Naive thymus-derived CD8-positive, alpha-beta T cell (primary cell): ENCODE results near the gene EPYC. TPM values are rescaled to one million over a fixed set of nuclear protein-coding genes. Genes with fewer than 3 reads are reported as not detected.

ENCODE experiments used
- ATAC-seq, 2 donors: fragments of 150-1000 bp; cut with Tn5 transposase in 1 of 2; sonication (Bioruptor Pico), chemical (Tn5 transposase) in 1 of 2; 1 replicate in 1 of 2; 2 replicates in 1 of 2; pipeline ENCODE4 v1.10.0; 2021; ENCODE audit warnings: mild to moderate bottlenecking in 2 of 2, moderate library complexity in 2 of 2
- POLR2A ChIA-PET: fragments of 350-600 bp; sonication (Branson Sonifier 250); formaldehyde crosslinking; loops from one replicate; lab custom pipeline; 2021; ENCODE audit warnings: antibody characterized with exemption; lab: Charles Lee
- DNase-seq, 10 donors: peaks; one replicate each; pipeline versions ENCODE4 v3.0.0 to v3.0.0-alpha.2; 2020 to 2022
- H3K27ac Mint-ChIP-seq, 10 donors: one replicate each; pipeline ENCODE4 v1.8.0; 2020 to 2022; ENCODE audit warnings: mild to moderate bottlenecking in 10 of 10, mixed read lengths in 10 of 10, moderate library complexity in 4 of 10, inconsistent platforms in 1 of 10
- H3K27me3 Mint-ChIP-seq, 5 donors: one replicate each; pipeline ENCODE4 v1.8.0; 2021 to 2022; ENCODE audit warnings: mixed read lengths in 5 of 5
- H3K36me3 Mint-ChIP-seq, 3 donors: one replicate each; pipeline ENCODE4 v1.8.0; 2020 to 2022; ENCODE audit warnings: mixed read lengths in 3 of 3, mild to moderate bottlenecking in 2 of 3, inconsistent platforms in 1 of 3
- H3K4me1 Mint-ChIP-seq, 4 donors: one replicate each; pipeline ENCODE4 v1.8.0; 2021 to 2022; ENCODE audit warnings: mixed read lengths in 4 of 4
- H3K4me3 Mint-ChIP-seq, 10 donors: one replicate each; pipeline ENCODE4 v1.8.0; 2020 to 2022; ENCODE audit warnings: mild to moderate bottlenecking in 10 of 10, mixed read lengths in 10 of 10, moderate library complexity in 6 of 10, inconsistent platforms in 1 of 10
- H3K9me3 Mint-ChIP-seq, 9 donors: one replicate each; pipeline ENCODE4 v1.8.0; 2020 to 2022; ENCODE audit warnings: mixed read lengths in 9 of 9, mild to moderate bottlenecking in 3 of 9, inconsistent platforms in 1 of 9, moderate library complexity in 1 of 9
- polyA plus RNA-seq, 3 donors: library from polyadenylated mRNA; unstranded; fragments of 300-500 nt; fragmentation: Illumina TruSeq; gene quantifications; one replicate each; pipeline ENCODE4 v1.2.3, GENCODE V29; 2021
- total RNA-seq, 8 experiments: library from RNA in 2 of 8; stranded (reverse) in 2 of 8; gene quantifications; one replicate each; pipeline ENCODE4 v1.2.3 and lab custom pipeline; 2021 to 2026

Gene EPYC, protein sequence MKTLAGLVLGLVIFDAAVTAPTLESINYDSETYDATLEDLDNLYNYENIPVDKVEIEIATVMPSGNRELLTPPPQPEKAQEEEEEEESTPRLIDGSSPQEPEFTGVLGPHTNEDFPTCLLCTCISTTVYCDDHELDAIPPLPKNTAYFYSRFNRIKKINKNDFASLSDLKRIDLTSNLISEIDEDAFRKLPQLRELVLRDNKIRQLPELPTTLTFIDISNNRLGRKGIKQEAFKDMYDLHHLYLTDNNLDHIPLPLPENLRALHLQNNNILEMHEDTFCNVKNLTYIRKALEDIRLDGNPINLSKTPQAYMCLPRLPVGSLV
- total RNA-seq (not detected), polyA plus RNA-seq (not detected), total RNA-seq (lab: John Stamatoyannopoulos, UW) (0 reads per million in 6 experiments)

DNA sequence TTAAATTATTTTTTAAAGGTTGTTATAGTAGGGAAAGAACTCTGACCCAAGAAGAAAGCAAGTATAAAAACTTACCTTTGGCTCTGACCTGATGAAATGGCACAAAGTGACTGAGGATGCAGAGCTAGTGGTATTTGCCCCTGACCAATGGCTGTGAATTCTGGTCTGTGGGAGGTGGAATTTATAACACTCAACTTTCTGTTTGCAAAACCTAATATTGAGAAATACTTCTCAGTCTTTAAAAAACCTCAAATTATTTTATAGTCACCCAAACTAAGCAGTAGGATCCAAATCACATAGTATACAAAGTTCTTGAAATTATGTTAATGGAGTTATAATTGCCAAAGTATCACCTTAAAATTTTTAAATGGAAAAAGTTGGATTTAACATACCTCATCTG lies at the start of gene EPYC:
TSS of gene EPYC (minus strand) at position 101 of the 400 bp plus-strand sequence. CDS start 2,407 bp downstream, outside the sequence.
- no peak within 1 kb of the TSS for H3K27ac Mint-ChIP-seq
- H3K36me3 Mint-ChIP-seq: no peaks in the 10 kb centered on the region
- DNase-seq (no peak), ATAC-seq (no peak)
- H3K27me3 Mint-ChIP-seq: peaks cover 0 to 4% (median 0%) of the 10 kb centered on the region in 5 donors
- H3K4me1 Mint-ChIP-seq: no peaks in the 10 kb centered on the region
- no peak within 1 kb of the TSS for H3K4me3 Mint-ChIP-seq
- POLR2A ChIA-PET: no interaction called here
- no peaks in the 10 kb centered on the region for H3K9me3 Mint-ChIP-seq

DNA sequence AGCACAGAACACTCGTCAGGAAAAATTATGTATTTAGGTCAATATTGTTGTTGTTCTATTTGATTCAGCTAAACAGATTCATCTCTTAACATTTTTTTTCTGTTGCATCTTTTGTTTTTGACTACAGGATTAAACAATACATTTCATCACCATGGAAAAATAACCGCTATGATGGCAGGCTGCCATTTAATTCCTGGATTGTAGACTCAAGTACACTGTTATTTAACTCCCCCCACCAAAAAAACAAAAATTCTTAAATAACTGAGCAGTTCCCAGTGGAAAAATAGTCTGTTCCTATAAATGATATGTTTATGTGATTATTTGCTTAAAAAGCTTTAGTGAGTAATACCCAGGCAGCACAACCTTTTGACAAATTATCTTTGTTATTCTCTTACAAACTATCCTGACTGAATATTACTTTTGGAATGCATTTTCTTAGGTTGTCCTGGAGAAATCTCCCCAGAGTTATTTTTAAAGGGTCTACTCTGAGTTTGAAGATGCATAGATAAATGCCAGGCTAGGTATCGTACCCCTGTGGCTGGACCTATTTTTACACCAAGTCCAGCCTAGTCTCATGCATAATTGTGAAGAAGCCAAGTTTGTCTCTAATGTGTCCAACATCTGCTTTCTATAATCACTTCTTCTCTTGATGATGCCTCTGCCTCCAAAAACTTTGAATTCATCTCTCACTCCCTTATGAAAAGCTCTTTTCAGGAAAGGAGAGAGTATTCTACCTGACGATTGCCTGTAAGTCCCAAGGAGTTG lies 49.4 kb upstream of the EPYC start:
- no peaks in the 10 kb centered on the region for H3K9me3 Mint-ChIP-seq
- H3K36me3 Mint-ChIP-seq: no peaks in the 10 kb centered on the region
- POLR2A ChIA-PET: no interaction called here
- ATAC-seq (no peak), DNase-seq (no peak)
- peaks cover 0 to 4% (median 0%) of the 10 kb centered on the region in 5 donors for H3K27me3 Mint-ChIP-seq
- H3K27ac Mint-ChIP-seq: no peak overlapping the region
- no peaks in the 10 kb centered on the region for H3K4me1 Mint-ChIP-seq
- H3K4me3 Mint-ChIP-seq: no peak overlapping the region

DNA sequence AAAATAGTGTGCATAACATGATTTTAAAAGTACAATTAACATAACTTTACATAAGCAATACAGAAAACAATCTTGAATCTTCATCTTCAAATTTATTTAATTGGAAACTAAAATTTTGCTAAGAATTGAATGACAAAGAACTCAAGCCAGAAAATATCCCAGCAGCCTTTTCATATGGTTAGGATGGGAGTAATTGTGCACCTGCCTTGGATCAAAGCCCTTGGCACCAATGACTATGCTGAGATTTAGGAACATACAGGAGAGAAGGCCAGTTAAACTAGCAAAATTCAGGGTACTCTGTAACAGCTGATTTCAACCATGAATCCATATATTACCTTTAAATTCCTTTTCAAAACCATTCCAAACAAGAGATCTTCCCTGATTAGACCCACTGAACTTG lies 47.3 kb upstream of the EPYC start:
- Mint-ChIP-seq H3K27ac (no peak overlapping the region), H3K4me3 (no peak overlapping the region), H3K27me3 (peaks cover 0 to 7% (median 0%) of the 10 kb centered on the region in 5 donors), H3K36me3 (no peaks in the 10 kb centered on the region), H3K9me3 (no peaks in the 10 kb centered on the region), H3K4me1 (no peaks in the 10 kb centered on the region)
- DNase-seq (no peak), ATAC-seq (no peak)
- POLR2A ChIA-PET: no interaction called here

DNA sequence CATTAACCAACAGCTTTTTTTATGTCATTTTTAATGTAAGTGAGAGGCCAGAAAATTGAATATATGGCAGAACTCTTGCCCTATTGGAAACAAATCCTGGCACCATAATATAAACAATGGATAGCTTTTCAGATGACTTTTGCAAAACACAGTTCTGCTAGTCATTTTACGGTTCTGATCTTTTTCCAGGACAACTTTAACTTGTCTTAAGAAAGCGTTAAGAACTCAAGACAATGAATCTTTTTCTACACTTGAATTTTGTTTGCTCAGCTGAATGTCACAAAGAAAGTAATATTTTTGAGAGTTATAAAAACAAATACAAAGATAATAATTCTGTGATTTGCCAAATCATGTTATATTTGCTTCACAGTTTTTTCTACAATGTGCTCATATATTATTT lies 39.8 kb upstream of the EPYC start:
- ATAC-seq (no peak), DNase-seq (no peak)
- POLR2A ChIA-PET: no interaction called here
- Mint-ChIP-seq H3K27me3 (peaks cover 0 to 11% (median 0%) of the 10 kb centered on the region in 5 donors), H3K36me3 (no peaks in the 10 kb centered on the region), H3K27ac (no peak overlapping the region), H3K4me3 (no peak overlapping the region), H3K4me1 (no peaks in the 10 kb centered on the region), H3K9me3 (no peaks in the 10 kb centered on the region)

DNA sequence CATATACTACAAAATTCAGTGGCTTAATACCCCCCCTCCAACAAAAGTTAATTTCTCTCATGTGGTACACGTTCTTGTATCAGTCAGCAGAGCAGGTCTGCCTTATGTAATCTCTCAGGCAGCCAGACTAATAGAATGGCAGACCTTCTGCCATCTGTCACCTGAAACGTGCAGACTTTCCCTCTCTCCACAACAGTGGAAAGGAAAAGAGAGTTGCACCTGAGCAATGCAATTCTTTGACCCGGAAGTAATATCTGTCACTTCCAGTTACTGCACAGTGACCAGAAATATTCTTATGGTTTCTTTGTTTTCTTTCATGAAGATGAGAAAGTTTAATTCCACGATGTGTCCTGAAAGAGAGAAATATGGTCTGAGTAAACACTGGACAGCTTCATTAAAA lies 38.6 kb upstream of the EPYC start:
- DNase-seq (no peak), ATAC-seq (no peak)
- H3K27ac Mint-ChIP-seq: no peak overlapping the region
- peaks cover 0 to 8% (median 0%) of the 10 kb centered on the region in 5 donors for H3K27me3 Mint-ChIP-seq
- H3K9me3 Mint-ChIP-seq: no peaks in the 10 kb centered on the region
- H3K4me3 Mint-ChIP-seq: no peak overlapping the region
- H3K36me3 Mint-ChIP-seq: no peaks in the 10 kb centered on the region
- no peaks in the 10 kb centered on the region for H3K4me1 Mint-ChIP-seq
- POLR2A ChIA-PET: no interaction called here

DNA sequence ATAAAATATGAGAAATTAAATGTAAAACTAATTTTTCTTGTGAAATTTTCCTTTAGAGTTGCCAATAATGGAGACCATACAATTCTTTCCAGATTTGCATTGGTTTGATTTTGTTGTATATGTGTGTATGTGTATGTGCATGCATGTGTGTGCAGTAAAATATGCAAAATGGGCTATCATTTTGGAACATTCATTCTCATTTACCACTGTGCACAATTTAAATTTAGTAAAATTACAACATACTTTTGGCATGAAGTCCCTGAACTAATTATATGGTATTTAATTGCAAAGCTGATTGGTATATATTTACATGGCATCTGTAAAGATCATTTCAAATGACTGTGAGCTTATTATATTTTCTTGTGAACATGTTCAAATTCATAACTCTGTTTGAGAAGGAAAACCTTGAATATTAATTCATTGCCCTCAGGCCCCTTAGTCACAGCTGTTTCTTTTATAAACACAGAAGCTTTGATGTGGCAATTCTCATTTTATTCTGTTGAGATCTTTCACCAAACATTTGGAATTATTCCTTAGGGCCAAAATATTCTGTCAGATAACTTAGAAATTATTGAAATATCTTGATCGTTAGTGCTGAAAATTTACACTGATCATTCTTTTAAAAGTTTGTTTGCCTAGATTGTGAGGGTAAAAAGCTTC lies 35.5 kb upstream of the EPYC start:
- DNase-seq (no peak), ATAC-seq (no peak)
- peaks cover 0 to 3% (median 0%) of the 10 kb centered on the region in 5 donors for H3K27me3 Mint-ChIP-seq
- no peak overlapping the region for H3K27ac Mint-ChIP-seq
- no peak overlapping the region for H3K4me3 Mint-ChIP-seq
- no peaks in the 10 kb centered on the region for H3K36me3 Mint-ChIP-seq
- no peaks in the 10 kb centered on the region for H3K9me3 Mint-ChIP-seq
- no peaks in the 10 kb centered on the region for H3K4me1 Mint-ChIP-seq
- POLR2A ChIA-PET: no interaction called here

DNA sequence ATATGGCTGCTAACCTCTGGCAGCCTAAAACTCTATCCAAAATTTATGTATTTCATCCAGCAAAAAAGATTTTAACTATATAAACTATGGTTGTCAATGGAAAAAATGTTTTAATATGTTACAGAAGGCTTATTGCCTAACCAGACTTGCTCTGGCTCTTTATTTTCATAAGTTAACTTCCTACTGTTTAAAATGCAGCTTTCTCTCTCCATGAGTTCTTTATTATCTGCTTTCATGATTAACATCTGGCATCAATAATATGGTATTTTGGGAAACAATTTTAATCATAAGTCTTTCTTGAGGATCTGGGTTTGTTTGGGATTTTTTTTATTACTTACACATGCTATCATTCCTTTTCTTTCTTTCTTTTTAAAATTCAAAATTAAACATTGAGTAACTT lies 32.5 kb upstream of the EPYC start:
- no peak overlapping the region for H3K27ac Mint-ChIP-seq
- peaks cover 0 to 3% (median 0%) of the 10 kb centered on the region in 5 donors for H3K27me3 Mint-ChIP-seq
- no peaks in the 10 kb centered on the region for H3K9me3 Mint-ChIP-seq
- DNase-seq (no peak), ATAC-seq (no peak)
- POLR2A ChIA-PET: no interaction called here
- H3K4me1 Mint-ChIP-seq: no peaks in the 10 kb centered on the region
- H3K4me3 Mint-ChIP-seq: no peak overlapping the region
- H3K36me3 Mint-ChIP-seq: no peaks in the 10 kb centered on the region

DNA sequence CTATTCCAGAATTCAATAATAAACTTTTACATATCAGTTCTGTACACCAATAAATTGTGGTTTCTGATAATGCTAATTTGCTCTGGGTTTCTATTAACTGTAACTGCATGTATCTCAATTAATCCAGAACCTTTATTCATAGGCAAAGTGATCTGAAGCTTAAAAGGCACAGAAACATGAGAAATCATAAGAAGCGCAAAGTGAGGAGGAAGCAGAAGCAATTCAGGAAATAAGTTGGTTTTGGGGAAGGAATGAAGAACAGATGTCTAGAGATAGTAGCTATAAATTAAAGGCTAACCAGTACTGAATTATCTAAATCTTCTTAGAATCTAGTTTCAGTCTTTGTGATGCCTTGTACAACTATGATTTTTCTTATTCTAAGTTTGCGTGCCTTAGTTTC lies 28.5 kb upstream of the EPYC start:
- DNase-seq (no peak), ATAC-seq (no peak)
- Mint-ChIP-seq H3K4me3 (no peak overlapping the region), H3K36me3 (no peaks in the 10 kb centered on the region), H3K27ac (no peak overlapping the region), H3K4me1 (no peaks in the 10 kb centered on the region), H3K27me3 (peaks cover 0 to 3% (median 0%) of the 10 kb centered on the region in 5 donors), H3K9me3 (no peaks in the 10 kb centered on the region)
- POLR2A ChIA-PET: no interaction called here

DNA sequence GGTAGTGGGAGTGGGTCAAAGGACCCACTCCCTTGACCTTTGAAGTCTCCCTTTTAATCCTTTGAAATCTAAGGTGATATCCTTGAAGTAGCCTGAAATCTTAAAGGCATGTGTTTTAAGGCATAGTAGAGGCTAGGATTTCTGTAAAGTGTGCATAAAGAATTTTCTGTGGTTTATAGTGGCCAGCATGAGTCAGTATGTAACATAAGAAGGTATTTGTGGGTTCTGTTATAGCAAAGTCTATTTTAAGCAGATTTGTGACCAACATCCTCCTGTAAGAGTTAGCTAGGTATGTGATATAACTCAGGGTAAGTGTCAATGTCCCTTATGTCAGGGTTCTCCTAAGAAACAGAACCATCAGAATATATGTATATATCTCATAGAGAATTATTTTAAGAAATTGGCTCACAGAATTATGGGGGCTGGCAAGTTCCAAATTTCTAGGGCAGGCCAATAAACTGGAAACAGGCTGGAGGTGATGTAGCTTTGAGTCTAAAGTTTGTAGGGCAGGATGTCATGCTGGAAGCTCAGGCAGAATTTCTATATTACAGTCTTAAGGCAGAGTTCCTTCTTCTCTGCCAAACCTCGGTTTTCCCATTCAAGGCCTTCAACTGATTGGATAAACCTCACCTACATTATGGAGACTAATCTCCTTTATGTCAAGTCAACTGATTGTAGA lies 18.7 kb upstream of the EPYC start:
- H3K27ac Mint-ChIP-seq: no peak overlapping the region
- no peaks in the 10 kb centered on the region for H3K9me3 Mint-ChIP-seq
- H3K4me1 Mint-ChIP-seq: no peaks in the 10 kb centered on the region
- no peak for ATAC-seq
- no peaks in the 10 kb centered on the region for H3K36me3 Mint-ChIP-seq
- POLR2A ChIA-PET: no interaction called here
- H3K4me3 Mint-ChIP-seq: no peak overlapping the region
- DNase-seq: no peak
- H3K27me3 Mint-ChIP-seq: no peaks in the 10 kb centered on the region

DNA sequence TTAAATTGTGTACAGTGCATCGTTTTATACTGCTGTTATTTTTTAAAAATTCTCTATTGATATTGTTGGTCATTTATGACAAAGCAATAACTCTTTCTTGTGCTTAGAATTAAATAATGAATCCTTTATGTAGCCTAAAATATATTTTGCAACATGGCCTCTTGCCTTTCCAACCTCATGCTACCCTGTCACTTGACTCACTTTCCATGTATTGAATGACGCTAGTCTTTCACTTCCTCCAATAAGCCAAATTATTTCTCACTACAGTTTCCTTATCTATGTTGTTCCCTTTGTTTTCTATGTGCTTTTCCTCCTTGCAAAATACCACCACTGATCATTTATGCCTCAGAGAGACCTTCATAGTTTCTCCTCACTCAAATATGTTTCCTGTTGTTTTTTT lies 16.3 kb upstream of the EPYC start:
- DNase-seq: no peak
- Mint-ChIP-seq H3K36me3 (no peaks in the 10 kb centered on the region), H3K9me3 (no peaks in the 10 kb centered on the region), H3K4me3 (no peak overlapping the region), H3K27me3 (no peaks in the 10 kb centered on the region), H3K4me1 (no peaks in the 10 kb centered on the region), H3K27ac (no peak overlapping the region)
- ATAC-seq: no peak
- POLR2A ChIA-PET: no interaction called here

DNA sequence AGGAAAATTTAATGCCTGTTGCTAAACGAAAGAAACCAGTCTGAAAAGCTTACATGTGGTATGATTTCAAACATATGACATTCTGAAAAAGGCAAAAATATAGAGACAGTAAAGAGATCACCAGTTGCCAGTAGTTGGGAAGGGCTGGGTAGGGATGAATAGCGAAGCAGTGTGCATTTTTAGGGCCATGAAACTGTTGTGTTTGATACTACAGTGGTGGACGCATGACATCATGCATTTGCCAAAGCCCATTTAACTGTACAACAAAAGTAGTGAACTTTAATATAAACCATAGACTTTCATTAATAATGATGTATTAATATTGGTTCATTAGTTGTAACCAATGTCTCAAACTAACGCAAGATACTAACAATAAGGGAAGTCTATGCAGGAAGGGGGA lies 14.7 kb upstream of the EPYC start:
- no peak overlapping the region for H3K27ac Mint-ChIP-seq

DNA sequence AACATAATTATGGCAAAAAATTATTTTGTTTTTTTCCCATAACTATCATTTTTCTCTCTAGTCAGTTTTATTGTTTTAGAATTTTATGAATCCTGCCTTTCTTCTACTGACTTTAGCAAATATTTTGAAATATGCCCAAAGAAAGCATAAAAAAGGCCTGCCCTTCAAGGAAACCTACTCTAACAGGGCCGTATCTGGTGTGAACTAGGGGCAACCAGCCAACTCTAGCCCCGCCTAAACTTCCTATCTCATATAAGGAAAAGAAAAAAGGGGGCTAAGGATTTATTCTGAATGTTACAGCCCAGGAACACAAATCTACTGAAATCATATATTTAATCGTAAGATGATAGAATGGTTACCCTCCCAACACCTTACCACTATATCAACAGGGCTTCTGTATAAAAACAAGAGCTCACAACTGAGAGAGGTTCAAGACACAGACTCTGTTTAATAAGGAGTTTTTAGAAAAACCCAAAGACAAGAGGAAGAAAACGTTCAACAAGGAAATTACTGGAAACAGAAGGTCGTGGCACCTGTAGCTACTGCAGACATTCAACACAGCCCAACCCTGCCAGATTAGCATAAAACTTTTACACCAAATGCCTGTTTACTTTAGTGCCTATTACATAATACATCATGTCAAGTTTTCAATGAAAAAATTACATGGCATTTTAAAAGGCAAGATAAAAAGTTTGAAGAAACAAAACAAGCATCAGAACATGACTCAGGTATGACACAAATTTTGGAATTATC lies 12.9 kb upstream of the EPYC start:
- H3K27me3 Mint-ChIP-seq: peaks cover 2 to 26% (median 11%) of the 10 kb centered on the region in 5 donors
- H3K9me3 Mint-ChIP-seq: no peaks in the 10 kb centered on the region
- POLR2A ChIA-PET: no interaction called here
- ATAC-seq: no peak
- DNase-seq: no peak
- no peaks in the 10 kb centered on the region for H3K36me3 Mint-ChIP-seq
- H3K4me1 Mint-ChIP-seq: no peaks in the 10 kb centered on the region
- no peak overlapping the region for H3K4me3 Mint-ChIP-seq
- no peak overlapping the region for H3K27ac Mint-ChIP-seq

More for the DNA sequence above, 14.7 kb upstream of the EPYC start:
- DNase-seq (no peak), ATAC-seq (no peak)
- Mint-ChIP-seq H3K27me3 (peaks cover 0 to 13% (median 0%) of the 10 kb centered on the region in 5 donors), H3K9me3 (no peaks in the 10 kb centered on the region), H3K36me3 (no peaks in the 10 kb centered on the region), H3K4me1 (no peaks in the 10 kb centered on the region), H3K4me3 (no peak overlapping the region)
- POLR2A ChIA-PET: no interaction called here
